ENCODE results near the gene ABCA1.

Gene ABCA1

GRCh38 chr9:104842698-104843097 is 85.3 kb downstream of the ABCA1 start:
- DNase-seq (ENCODE audit: low read depth in 1 of 2, low spot score in 1 of 2) = no peak

GRCh38 chr9:104841601-104842141 is 86.3 kb downstream of the ABCA1 start:
- DNase-seq (ENCODE audit: low read depth in 1 of 2, low spot score in 1 of 2) = no peak

GRCh38 chr9:104838958-104839357 is 89.0 kb downstream of the ABCA1 start:
- DNase-seq (ENCODE audit: low read depth in 1 of 2, low spot score in 1 of 2) = no peak

GRCh38 chr9:104836767-104837166 is 91.2 kb downstream of the ABCA1 start:
- DNase-seq (ENCODE audit: low read depth in 1 of 2, low spot score in 1 of 2) = no peak

GRCh38 chr9:104836235-104836634 is 91.7 kb downstream of the ABCA1 start:
- DNase-seq (ENCODE audit: low read depth in 1 of 2, low spot score in 1 of 2) = no peak

GRCh38 chr9:104835161-104835560 is 92.8 kb downstream of the ABCA1 start:
- DNase-seq (ENCODE audit: low read depth in 1 of 2, low spot score in 1 of 2) = no peak

- DNase-seq (ENCODE audit: low read depth in 1 of 2, low spot score in 1 of 2) = no peak
These were observed 94.3 kb downstream of the ABCA1 start for GRCh38 chr9:104833696-104834095.

GRCh38 chr9:104831681-104832080 is 96.3 kb downstream of the ABCA1 start:
- DNase-seq (ENCODE audit: low read depth in 1 of 2, low spot score in 1 of 2) = no peak

- DNase-seq (ENCODE audit: low read depth in 1 of 2, low spot score in 1 of 2) = no peak
These were observed 101.0 kb downstream of the ABCA1 start for GRCh38 chr9:104826911-104827310.

GRCh38 chr9:104826079-104826775 is 101.7 kb downstream of the ABCA1 start:
- no peak for DNase-seq (ENCODE audit: low read depth in 1 of 2, low spot score in 1 of 2)

- no peak for DNase-seq (ENCODE audit: low read depth in 1 of 2, low spot score in 1 of 2)
These were observed 107.6 kb downstream of the ABCA1 start for GRCh38 chr9:104820336-104820735.

- DNase-seq (ENCODE audit: low read depth in 1 of 2, low spot score in 1 of 2) = no peak
These were observed 108.9 kb downstream of the ABCA1 start for GRCh38 chr9:104819033-104819432.

- DNase-seq (ENCODE audit: low read depth in 1 of 2, low spot score in 1 of 2) = no peak
These were observed 110.5 kb downstream of the ABCA1 start for GRCh38 chr9:104817437-104817836.

GRCh38 chr9:104815851-104816565 is 111.9 kb downstream of the ABCA1 start:
- no peak for DNase-seq (ENCODE audit: low read depth in 1 of 2, low spot score in 1 of 2)

- DNase-seq (ENCODE audit: low read depth in 1 of 2, low spot score in 1 of 2) = no peak
These were observed 117.3 kb downstream of the ABCA1 start for GRCh38 chr9:104810421-104811339.

- no peak for DNase-seq (ENCODE audit: low read depth in 1 of 2, low spot score in 1 of 2)
These were observed 119.8 kb downstream of the ABCA1 start for GRCh38 chr9:104808035-104808614.

- no peak for DNase-seq (ENCODE audit: low read depth in 1 of 2, low spot score in 1 of 2)
These were observed 122.5 kb downstream of the ABCA1 start for GRCh38 chr9:104805441-104805840.

- DNase-seq (ENCODE audit: low read depth in 1 of 2, low spot score in 1 of 2) = no peak
These were observed 125.0 kb downstream of the ABCA1 start for GRCh38 chr9:104802906-104803305.

- no peak for DNase-seq (ENCODE audit: low read depth in 1 of 2, low spot score in 1 of 2)
These were observed 125.8 kb downstream of the ABCA1 start for GRCh38 chr9:104802110-104802509.

- DNase-seq (ENCODE audit: low read depth in 1 of 2, low spot score in 1 of 2) = no peak
These were observed 127.7 kb downstream of the ABCA1 start for GRCh38 chr9:104800068-104800785.

All from stimulated activated CD4-positive, alpha-beta T cell treated with anti-CD3 and anti-CD28 coated beads, Interleukin-15, amount 100 ng/mL, for 1 hour (primary cell).